Activated T-cell treated with anti-CD3 and anti-CD28 coated beads, Interleukin-2, amount 50 U/mL, for 72 hours (primary cell): ENCODE data around the gene LTF. TPM values are rescaled to one million over a fixed set of nuclear protein-coding genes. Genes with fewer than 3 reads are reported as not detected.
"Not testable (repeated sequence)": the region's sequence is repeated elsewhere in the genome, so short reads cannot be mapped to it uniquely, and the experiment has no call there.

ENCODE experiments used
- ATAC-seq, 2 donors: fragments of 150-1000 bp; cut with Tn5 transposase; replicated peaks in 1 of 2; 2 replicates each; pipeline ENCODE4 v1.10.0; 2021; ENCODE audit warnings: moderate library complexity in 2 of 2, mild to moderate bottlenecking in 1 of 2
- DNase-seq, 2 donors: peaks; one replicate each; pipeline ENCODE4 v3.0.0; 2021 to 2022; ENCODE audit warnings: mixed read lengths in 1 of 2
- H3K27ac Mint-ChIP-seq: one replicate; pipeline ENCODE4 v1.8.0; 2022; ENCODE audit warnings: mild to moderate bottlenecking, moderate library complexity, mixed read lengths
- H3K27me3 Mint-ChIP-seq: one replicate; pipeline ENCODE4 v1.8.0; 2022; ENCODE audit warnings: low read depth, mixed read lengths
- H3K36me3 Mint-ChIP-seq, 2 donors: one replicate each; pipeline ENCODE4 v1.8.0; 2022; ENCODE audit warnings: mixed read lengths in 2 of 2, mild to moderate bottlenecking in 1 of 2; ENCODE audit not compliant: insufficient read depth in 2 of 2
- H3K4me1 Mint-ChIP-seq: one replicate; pipeline ENCODE4 v1.8.0; 2022; ENCODE audit warnings: low read depth, mixed read lengths
- H3K4me3 Mint-ChIP-seq, 2 donors: one replicate each; pipeline ENCODE4 v1.8.0; 2022; ENCODE audit warnings: mild to moderate bottlenecking in 2 of 2, mixed read lengths in 2 of 2, moderate library complexity in 2 of 2
- H3K9me3 Mint-ChIP-seq, 2 donors: one replicate each; pipeline ENCODE4 v1.8.0; 2022; ENCODE audit warnings: mixed read lengths in 2 of 2
- total RNA-seq, 2 donors: library from RNA; stranded (reverse); gene quantifications; one replicate each; pipeline ENCODE4 v1.2.3, GENCODE V29; 2022

Gene LTF
- total RNA-seq, 2 donors from 2014 or later: not detected

DNA sequence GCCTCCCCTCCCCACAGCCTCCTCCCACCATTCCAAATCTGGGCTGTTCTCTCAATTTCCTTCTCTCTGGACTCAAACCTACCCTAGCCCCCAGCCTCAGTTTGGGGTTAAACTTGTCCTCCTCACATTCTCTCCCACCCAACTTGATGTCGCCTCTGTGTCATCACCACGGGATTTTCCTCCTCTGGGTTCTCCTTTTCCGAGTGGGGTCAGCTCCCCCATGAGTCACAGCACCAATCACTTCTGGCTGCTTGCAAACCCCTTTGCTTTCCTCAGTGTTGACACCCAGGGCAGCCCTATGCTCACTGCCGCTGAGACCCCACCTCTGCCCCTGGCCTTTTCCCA, 58.3 kb downstream of the LTF start:
- DNase-seq: no peak
- H3K27me3 Mint-ChIP-seq: peaks cover 8% of the 10 kb centered on the region
- no peaks in the 10 kb centered on the region for H3K9me3 Mint-ChIP-seq
- peaks cover 41% of the 10 kb centered on the region for H3K4me1 Mint-ChIP-seq
- peak overlapping the region; percentile 83 to 88 for H3K4me3 Mint-ChIP-seq
- no peaks in the 10 kb centered on the region for H3K36me3 Mint-ChIP-seq
- peak overlapping the region; percentile 90 for H3K27ac Mint-ChIP-seq
- no peak for ATAC-seq

DNA sequence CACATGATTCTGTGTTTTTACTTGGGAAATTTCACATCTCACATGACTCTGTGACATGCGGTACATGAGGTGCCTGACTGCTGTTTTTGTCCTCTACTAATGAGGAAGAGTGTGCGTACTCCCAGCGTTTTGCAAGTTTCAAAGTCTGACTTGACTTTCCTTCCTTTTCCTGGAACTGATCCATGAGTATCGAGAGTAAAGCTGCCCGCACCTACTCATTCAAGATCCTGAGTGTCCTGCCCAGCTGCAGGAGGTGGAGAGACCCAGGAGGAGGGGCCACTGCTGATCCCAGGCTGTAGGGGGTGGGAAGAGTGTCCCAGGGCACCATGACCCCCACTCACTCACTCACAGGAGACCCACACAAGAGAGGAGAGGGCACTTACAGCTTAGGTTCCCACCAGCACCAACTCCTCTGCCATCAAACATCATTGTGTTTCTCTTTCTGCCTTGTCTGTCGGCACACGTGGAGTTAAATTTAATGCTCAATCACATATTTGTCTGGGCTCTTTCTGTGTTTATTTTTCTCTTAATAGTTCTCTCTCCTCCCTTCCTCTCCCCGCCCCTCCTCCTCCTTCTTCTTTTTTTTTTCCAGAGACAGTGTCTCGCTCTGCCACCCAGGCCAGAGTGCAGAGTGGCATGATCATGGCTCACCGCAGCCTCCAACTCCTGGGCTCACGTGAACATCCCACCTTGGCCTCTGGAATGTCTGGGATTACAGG, 59.2 kb downstream of the LTF start:
- peaks cover under 1% of the 10 kb centered on the region for H3K27me3 Mint-ChIP-seq
- no peak overlapping the region for H3K4me3 Mint-ChIP-seq

DNA sequence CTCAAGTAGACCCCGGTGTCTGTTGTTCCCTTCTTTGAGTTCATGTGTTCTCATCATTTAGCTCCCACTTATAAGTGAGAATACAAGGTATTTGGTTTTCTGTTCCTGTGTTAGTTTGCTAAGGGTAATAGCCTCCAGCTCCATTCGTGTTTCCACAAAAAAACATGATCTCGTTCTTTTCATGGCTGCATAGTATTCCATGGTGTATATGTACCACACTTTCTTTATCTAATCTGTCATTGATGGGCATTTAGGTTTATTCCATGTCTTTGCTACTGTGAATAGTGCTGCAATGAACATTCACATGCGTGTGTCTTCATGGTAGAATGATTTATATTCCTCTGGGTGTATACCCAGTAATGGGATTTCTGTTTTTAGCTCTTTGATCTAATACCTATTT, 61.8 kb downstream of the LTF start:
- not testable (repeated sequence) for DNase-seq, H3K27me3 Mint-ChIP-seq, H3K36me3 Mint-ChIP-seq, H3K9me3 Mint-ChIP-seq, ATAC-seq, H3K4me3 Mint-ChIP-seq, H3K27ac Mint-ChIP-seq
- H3K4me1 Mint-ChIP-seq: peaks cover 18% of the 10 kb centered on the region

More for the DNA sequence above, 59.2 kb downstream of the LTF start:
- ATAC-seq (no peak), DNase-seq (no peak)
- Mint-ChIP-seq H3K27ac (no peak overlapping the region), H3K9me3 (no peaks in the 10 kb centered on the region), H3K36me3 (no peaks in the 10 kb centered on the region), H3K4me1 (peaks cover 41% of the 10 kb centered on the region)

DNA sequence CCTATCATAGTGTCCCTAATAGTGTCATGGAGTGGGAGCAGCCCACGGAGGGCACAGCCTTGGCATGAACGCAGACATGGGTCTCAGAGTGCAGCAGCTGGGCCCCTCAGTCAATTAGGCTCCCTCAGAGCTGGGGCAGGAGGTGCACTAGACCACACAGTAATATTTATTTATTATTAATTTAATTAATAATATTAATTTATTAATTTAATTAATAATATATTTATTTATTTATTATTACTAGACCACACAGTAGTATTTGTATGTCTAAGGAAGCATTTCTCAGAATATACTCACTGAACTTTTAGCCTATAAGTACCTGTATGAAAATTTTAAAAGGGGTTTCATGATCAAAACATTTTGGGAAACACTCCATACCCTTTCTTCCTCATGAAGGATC, 63.1 kb downstream of the LTF start:
- H3K27ac Mint-ChIP-seq: no peak overlapping the region
- ATAC-seq (no peak), DNase-seq (no peak)
- H3K27me3 Mint-ChIP-seq: no peaks in the 10 kb centered on the region
- H3K4me1 Mint-ChIP-seq: peaks cover 8% of the 10 kb centered on the region
- H3K9me3 Mint-ChIP-seq: no peaks in the 10 kb centered on the region
- no peaks in the 10 kb centered on the region for H3K36me3 Mint-ChIP-seq
- H3K4me3 Mint-ChIP-seq: no peak overlapping the region

DNA sequence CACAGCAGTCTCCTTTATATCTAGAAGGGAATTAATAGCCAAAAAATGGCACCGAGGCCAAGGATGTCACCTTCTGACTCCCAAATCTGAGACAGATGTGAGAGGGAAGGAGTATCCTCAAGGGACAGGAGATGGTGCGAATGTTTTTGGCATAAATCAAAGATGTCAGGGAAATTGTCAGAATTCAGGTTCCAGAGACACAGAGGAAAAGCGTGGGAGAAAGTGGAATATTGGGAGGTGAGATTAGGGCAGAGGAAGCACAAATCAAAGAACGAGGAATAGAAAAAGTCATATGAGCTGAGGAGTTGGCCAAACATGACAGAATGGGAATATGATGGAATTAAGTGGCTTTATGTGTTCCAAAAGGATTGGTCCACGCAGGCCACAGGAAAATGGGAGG, 63.9 kb downstream of the LTF start:
- Mint-ChIP-seq H3K27me3 (no peaks in the 10 kb centered on the region), H3K36me3 (no peaks in the 10 kb centered on the region), H3K4me1 (peaks cover 10% of the 10 kb centered on the region), H3K9me3 (no peaks in the 10 kb centered on the region), H3K27ac (no peak overlapping the region), H3K4me3 (no peak overlapping the region)
- ATAC-seq (no peak), DNase-seq (no peak)

DNA sequence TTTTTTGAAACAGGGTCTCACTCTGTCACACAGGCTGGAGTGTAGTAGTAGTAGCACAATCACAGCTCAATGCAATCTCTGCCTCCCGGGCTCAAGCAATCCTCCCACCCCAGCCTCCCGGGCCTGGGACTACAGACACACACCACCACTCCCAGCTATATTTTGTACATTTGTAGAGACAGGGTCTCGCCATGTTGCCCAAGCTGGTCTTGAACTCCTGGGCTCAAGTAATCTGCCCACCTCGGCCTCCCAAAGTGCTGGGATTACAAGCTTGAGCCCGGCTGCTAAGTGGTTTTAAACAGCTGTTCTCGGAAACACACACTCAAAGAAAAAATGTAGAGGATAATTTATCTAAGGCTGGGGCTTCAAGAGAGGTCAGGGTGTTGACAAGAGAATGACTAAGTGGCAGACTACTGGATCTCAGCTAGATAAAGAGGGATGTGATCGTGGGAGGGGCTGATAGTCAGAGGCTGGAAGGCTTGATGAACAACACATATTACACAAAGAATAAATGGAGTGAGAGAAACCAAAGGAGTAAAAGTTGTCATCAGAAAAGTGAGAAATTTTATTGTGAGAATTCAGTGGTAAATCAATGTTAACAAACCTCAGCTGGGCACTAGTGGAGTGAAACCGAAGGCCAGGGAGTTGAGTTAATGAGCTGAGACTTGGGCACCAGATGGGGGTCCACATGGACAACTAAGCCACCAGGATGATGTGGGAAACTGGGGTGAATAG, 64.5 kb downstream of the LTF start:
- Mint-ChIP-seq H3K9me3 (no peaks in the 10 kb centered on the region), H3K4me1 (peaks cover 10% of the 10 kb centered on the region), H3K27me3 (no peaks in the 10 kb centered on the region), H3K36me3 (no peaks in the 10 kb centered on the region), H3K27ac (no peak overlapping the region), H3K4me3 (no peak overlapping the region)
- no peak for DNase-seq
- ATAC-seq: no peak

DNA sequence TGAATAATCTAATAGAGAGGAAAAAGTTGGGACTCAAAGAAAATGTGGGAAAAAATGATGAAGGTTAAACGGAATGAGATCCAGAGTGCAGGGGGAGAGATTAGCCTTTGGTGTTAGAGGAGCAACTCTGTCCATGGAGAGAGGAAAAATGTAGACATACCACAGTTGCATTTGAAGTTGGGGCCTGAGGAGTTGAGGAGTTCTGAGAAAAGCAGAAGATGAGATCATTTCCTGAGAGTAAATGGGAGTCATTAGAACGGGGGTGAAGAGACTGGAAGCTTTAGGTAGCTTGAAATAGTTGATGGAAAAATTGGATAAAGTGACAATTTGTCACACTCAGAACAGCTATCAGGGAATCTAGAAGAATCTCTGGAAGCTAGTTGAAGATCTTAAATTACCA, 65.1 kb downstream of the LTF start:
- H3K27ac Mint-ChIP-seq: no peak overlapping the region
- no peak overlapping the region for H3K4me3 Mint-ChIP-seq
- no peaks in the 10 kb centered on the region for H3K36me3 Mint-ChIP-seq
- H3K4me1 Mint-ChIP-seq: peaks cover 10% of the 10 kb centered on the region
- ATAC-seq (no peak), DNase-seq (no peak)
- H3K27me3 Mint-ChIP-seq: no peaks in the 10 kb centered on the region
- no peaks in the 10 kb centered on the region for H3K9me3 Mint-ChIP-seq

DNA sequence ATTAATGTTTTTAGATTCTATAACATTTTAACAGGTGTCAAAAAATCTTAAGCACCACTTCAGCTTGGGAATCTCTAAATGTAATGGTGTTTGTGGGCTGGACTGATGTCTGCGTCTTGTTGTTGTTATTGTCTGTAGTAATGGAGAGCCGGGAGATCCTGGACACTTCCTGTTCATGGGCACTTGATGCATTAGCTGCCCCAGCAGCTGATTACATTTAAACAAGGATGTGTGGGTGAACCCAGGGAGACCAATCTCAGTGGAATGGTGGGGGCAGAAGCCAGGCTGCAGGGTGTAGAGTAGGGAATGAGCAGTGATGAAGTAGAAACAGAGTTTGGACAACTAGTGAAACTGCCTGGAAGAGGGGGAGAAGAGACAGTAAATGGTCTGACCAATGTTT, 65.6 kb downstream of the LTF start:
- no peak overlapping the region for H3K4me3 Mint-ChIP-seq
- DNase-seq: no peak
- peaks cover 10% of the 10 kb centered on the region for H3K4me1 Mint-ChIP-seq
- no peaks in the 10 kb centered on the region for H3K36me3 Mint-ChIP-seq
- H3K27me3 Mint-ChIP-seq: no peaks in the 10 kb centered on the region
- no peak for ATAC-seq
- no peaks in the 10 kb centered on the region for H3K9me3 Mint-ChIP-seq
- no peak overlapping the region for H3K27ac Mint-ChIP-seq

DNA sequence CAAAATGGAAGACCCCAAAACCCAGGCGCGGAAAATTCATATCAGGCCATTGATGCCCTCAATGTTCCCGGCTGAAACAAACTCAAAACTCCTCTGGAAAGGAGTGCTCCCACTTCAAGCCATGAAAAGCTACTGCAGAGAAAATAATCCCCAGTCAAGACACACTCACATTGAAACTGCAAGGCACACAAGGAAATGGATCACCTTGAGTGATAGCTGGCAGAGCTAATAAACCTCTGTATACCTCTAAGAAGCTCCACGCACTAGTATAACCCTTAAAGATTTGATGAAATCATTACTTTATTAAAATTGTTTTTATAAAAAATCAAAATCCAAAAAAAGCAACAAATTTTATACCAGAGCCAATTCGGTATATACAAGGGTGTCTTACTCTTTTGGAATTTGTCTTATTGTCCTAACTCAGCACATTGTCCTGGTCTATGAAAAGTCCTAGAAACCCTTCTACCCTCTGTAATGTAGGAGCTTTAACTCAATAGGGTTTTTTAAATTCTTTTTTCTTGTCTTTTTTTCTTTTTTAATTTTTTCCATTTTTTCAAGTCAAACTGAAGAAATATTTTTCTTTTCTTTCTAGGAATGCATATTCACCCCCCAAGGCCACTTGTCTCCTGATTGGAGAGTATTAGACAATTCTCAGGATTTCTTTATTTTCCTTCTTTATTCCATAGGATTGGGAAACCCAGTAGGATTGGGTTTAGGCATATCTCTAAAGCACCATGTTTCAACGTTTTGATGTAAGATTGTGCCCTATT, 66.3 kb downstream of the LTF start:
- Mint-ChIP-seq H3K36me3 (no peaks in the 10 kb centered on the region), H3K4me3 (no peak overlapping the region), H3K4me1 (peaks cover 10% of the 10 kb centered on the region), H3K9me3 (no peaks in the 10 kb centered on the region), H3K27ac (no peak overlapping the region), H3K27me3 (no peaks in the 10 kb centered on the region)
- ATAC-seq: no peak
- DNase-seq: no peak

DNA sequence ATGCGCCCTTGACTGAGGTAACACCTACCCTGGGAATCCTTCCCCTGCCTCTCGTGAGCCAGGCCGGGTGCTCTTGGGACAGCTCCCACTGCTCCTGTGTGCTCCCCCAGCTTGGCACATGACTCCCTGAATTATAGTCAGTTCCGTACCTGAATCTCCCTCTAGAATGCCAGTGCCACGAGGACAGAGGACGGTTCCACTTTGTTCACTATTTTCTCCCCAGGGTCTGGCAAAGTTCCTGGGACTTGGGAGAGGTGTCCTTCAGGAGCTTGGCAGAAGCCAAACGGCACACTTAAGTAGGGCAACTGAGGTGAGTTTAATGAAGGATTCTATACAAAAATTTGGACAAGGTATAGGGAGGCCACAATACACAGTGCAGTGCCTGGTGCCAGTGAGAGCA, 67.6 kb downstream of the LTF start:
- Mint-ChIP-seq H3K9me3 (no peaks in the 10 kb centered on the region), H3K4me1 (peaks cover 10% of the 10 kb centered on the region), H3K27me3 (peaks cover 10% of the 10 kb centered on the region), H3K36me3 (no peaks in the 10 kb centered on the region), H3K4me3 (no peak overlapping the region), H3K27ac (no peak overlapping the region)
- ATAC-seq: no peak
- DNase-seq: no peak

DNA sequence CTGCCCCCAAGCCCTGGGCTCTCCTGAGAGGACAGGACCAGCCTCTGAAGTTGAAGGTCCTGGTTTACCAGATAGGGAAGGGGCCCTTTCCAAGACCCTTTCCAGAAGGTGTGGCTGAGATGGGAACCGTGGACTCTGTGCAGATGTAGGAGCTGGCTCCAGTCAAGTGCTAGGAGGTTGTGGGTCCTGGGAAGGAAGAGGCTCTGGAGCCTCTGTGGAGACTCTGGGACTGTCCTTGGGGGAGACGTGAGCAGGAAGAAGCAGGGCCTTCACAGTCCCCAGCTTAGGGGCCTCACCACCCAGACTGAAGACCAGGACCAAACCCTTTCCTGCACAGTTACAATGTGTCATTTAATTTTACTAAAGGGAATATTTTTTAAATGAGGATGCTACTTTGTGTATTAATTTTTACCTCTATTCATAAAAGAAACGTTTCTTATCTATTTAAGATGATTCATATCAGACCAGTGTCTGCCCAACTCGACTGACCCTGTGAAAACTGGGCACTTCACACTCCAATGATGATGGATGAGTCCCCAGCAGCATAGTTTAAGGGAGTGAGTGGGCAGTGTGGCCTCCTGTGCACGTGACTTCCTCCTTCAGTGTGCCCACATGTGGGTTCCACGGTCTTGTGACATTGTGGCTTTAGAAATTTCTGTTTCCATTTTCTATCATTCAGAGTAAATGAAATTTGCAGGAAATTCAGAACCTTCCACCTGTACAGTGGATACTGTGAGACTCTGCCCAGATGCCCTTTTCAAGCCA, 68.8 kb downstream of the LTF start:
- Mint-ChIP-seq H3K4me1 (peaks cover 10% of the 10 kb centered on the region), H3K27me3 (peaks cover 10% of the 10 kb centered on the region), H3K36me3 (no peaks in the 10 kb centered on the region), H3K4me3 (no peak overlapping the region), H3K27ac (no peak overlapping the region), H3K9me3 (no peaks in the 10 kb centered on the region)
- DNase-seq: no peak
- ATAC-seq: peak; percentile 20 to 55

DNA sequence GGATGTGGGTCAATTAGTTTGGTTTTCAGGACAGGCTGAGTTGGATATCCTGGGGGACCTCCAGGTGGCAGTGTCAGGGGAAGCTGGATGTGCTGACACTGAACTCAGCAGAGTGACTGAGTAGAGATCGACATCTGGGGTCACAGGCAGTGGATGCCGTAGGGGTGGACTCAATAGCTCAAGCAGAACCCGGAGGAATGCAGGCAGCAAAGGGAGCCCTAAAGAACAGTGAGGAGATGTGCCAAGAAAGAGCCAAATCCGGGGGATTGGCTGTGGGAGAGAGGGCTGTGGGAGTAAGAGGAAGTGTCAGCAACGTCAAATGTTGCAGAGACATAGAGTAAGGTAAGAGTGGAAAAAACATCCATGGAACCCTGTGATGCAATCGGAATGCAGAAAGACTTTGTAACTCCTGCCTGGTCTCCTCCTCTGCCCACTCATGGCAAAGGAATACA, 69.5 kb downstream of the LTF start:
- Mint-ChIP-seq H3K27ac (no peak overlapping the region), H3K36me3 (no peaks in the 10 kb centered on the region), H3K27me3 (peaks cover 10% of the 10 kb centered on the region), H3K4me3 (no peak overlapping the region), H3K9me3 (no peaks in the 10 kb centered on the region), H3K4me1 (peaks cover 10% of the 10 kb centered on the region)
- ATAC-seq: no peak
- no peak for DNase-seq
